ENCODE data around the gene MFAP2. TPM values are rescaled to one million over a fixed set of nuclear protein-coding genes. Genes with fewer than 3 reads are reported as not detected.

The MFAP2 gene
- 100 to 1,000 TPM; 221 to 418 (median 328) TPM for polyA plus RNA-seq (ENCODE audit: insufficient read depth in 1 of 5, insufficient read length in 5 of 5, low replicate concordance in 1 of 5)
- long read RNA-seq, donor 1, transcript MFAP2-202 (9 exons, 1,260 nt), result major isoform, 79 of 250 reads
- long read RNA-seq, donor 1, partial matches to known transcripts, result 128 of 250 reads
- long read RNA-seq, donor 1, other reads (novel, unspliced or antisense), result 40 of 250 reads
- long read RNA-seq, donor 2, transcript MFAP2-202 (9 exons, 1,260 nt), result major isoform, 93 of 210 reads
- long read RNA-seq, donor 2, partial matches to known transcripts, result 59 of 210 reads
- long read RNA-seq, donor 2, other reads (novel, unspliced or antisense), result 56 of 210 reads
- long read RNA-seq, donor 3, transcript MFAP2-202 (9 exons, 1,260 nt), result major isoform, 95 of 284 reads
- long read RNA-seq, donor 3, partial matches to known transcripts, result 123 of 284 reads
- long read RNA-seq, donor 3, other reads (novel, unspliced or antisense), result 61 of 284 reads
- long read RNA-seq, donor 4, transcript MFAP2-202 (9 exons, 1,260 nt), result major isoform, 40 of 156 reads
- long read RNA-seq, donor 4, partial matches to known transcripts, result 84 of 156 reads
- long read RNA-seq, donor 4, other reads (novel, unspliced or antisense), result 28 of 156 reads
- long read RNA-seq, donor 5, transcript MFAP2-202 (9 exons, 1,260 nt), result major isoform, 93 of 267 reads
- long read RNA-seq, donor 5, transcript MFAP2-201 (8 exons, 970 nt), result minor isoform, 6 of 267 reads
- long read RNA-seq, donor 5, partial matches to known transcripts, result 116 of 267 reads
- long read RNA-seq, donor 5, other reads (novel, unspliced or antisense), result 51 of 267 reads
- long read RNA-seq, donor 6, transcript MFAP2-201 (8 exons, 970 nt), result minor isoform, 9 of 365 reads
- long read RNA-seq, donor 6, transcript MFAP2-202 (9 exons, 1,260 nt), result major isoform, 150 of 365 reads
- long read RNA-seq, donor 6, partial matches to known transcripts, result 121 of 365 reads
- long read RNA-seq, donor 6, other reads (novel, unspliced or antisense), result 85 of 365 reads
- long read RNA-seq, donor 7, transcript MFAP2-202 (9 exons, 1,260 nt), result major isoform, 110 of 281 reads
- long read RNA-seq, donor 7, partial matches to known transcripts, result 76 of 281 reads
- long read RNA-seq, donor 7, other reads (novel, unspliced or antisense), result 92 of 281 reads
- long read RNA-seq, donor 8, transcript MFAP2-202 (9 exons, 1,260 nt), result major isoform, 38 of 97 reads
- long read RNA-seq, donor 8, partial matches to known transcripts, result 41 of 97 reads
- long read RNA-seq, donor 8, other reads (novel, unspliced or antisense), result 17 of 97 reads

GRCh38 chr1:16980473-16981268, at the start of gene MFAP2:
TSS of gene MFAP2 (minus strand) at chr1:16980620. CDS start at chr1:16978273, 2,347 bp downstream.
- peak in 1 of 2 donors; percentile 47 for DNase-seq

- DNase-seq, result no peak
Measured at GRCh38 chr1:17030206-17030605, 49.8 kb upstream of the MFAP2 start.

GRCh38 chr1:17028662-17029188, 48.3 kb upstream of the MFAP2 start:
- DNase-seq, result no peak

- no peak for DNase-seq
Measured at GRCh38 chr1:17027900-17028299, 47.5 kb upstream of the MFAP2 start.

- no peak for DNase-seq
Measured at GRCh38 chr1:17027403-17027802, 47.0 kb upstream of the MFAP2 start.

GRCh38 chr1:17024721-17025120, 44.3 kb upstream of the MFAP2 start:
- DNase-seq, result no peak

- no peak for DNase-seq
Measured at GRCh38 chr1:17023573-17023972, 43.2 kb upstream of the MFAP2 start.

- no peak for DNase-seq
Measured at GRCh38 chr1:17023102-17023501, 42.7 kb upstream of the MFAP2 start.

DNA sequence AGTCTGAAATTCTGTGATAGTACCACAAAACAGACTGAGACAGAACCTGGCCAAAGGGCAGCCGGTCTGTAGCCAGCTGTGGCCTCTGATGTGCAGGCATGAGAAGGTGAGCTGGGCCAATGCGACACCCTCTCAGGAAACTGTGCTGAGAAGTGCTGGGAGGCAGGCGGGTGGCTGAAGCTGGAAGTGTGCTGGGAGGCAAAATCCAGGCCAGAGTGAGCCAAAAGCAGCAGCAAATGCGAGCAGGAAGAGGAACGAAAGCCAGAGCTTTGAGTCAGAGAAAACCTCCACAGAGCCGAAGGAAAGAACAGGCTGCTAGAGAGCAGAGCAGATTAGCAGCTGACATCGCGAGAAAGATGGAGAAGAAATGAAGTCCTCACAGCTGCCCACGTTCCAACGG, 41.5 kb upstream of the MFAP2 start:
- DNase-seq, result no peak

DNA sequence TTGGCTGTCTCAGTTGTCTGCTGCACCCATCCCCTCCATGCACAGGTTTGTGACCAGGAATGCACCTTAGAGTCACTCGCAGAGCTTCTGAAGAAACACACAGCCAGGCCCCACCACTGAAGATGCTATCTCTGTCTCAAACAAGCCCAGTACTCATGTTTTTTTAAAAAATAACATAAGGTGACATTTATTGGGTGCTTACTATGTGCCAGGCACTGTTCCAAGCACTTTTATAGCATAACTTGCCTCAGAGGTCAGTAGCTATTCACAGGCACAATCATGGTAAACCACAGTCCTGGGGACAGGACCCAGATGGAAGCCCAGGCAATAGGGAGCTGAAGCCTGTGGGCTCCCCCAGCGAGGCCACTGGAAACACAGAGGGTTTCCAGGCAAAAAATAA, 40.1 kb upstream of the MFAP2 start:
- no peak for DNase-seq

DNA sequence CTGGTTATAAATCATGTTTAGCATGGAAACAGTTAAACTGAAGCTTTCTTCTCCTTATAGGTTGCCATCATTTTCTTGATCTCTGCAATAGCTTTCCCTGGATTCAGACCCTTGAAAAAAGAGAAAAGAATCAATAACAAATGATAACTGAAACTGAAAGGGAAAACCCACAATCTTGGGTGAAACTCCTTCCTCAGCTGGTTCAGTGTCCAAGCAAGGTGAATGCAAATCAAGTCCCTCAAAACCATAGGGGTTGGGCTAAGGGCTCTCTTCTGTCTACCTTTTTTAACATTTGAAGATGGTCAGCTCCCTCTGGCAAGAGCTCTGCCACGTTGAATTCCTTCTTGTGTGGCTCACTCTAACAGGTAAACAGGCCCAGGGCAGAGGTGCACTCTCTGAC, 38.4 kb upstream of the MFAP2 start:
- DNase-seq, result no peak

DNA sequence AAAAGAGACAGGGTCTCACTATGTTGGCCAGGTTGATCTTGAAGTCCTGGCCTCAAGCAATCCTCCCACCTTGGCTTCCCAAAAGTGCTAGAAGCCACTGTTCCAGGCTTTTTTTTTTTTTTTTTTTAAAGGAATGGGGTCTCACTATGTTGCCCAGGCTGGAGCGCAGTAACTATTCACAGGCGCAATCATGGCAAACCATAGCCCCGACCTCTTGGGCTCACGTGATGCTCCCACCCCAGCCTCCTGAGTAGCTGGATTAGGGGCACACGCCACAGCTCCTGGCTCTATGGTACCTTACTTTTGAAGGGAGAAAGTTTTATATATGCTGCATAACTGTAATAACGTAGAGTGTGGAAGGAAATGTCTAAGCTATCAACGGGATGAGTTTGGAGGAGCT, 37.0 kb upstream of the MFAP2 start:
- DNase-seq, result no peak

DNA sequence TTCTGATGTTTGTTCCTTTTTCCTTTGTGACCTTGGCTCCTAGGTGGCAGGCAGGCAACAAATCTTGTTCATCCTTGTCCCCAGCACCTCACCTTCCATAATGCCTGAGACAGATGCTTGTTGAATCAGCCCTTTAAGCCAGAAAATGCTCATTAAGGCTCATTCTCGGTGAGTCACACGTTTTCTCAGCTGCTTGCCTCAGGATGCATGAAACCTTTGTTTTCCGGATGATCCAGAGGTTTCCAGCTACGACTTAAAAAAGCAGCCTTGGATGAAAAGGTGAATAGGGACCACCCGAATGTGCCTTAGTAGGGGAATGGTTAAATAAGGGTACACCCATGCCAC, 35.9 kb upstream of the MFAP2 start:
- DNase-seq, result no peak

DNA sequence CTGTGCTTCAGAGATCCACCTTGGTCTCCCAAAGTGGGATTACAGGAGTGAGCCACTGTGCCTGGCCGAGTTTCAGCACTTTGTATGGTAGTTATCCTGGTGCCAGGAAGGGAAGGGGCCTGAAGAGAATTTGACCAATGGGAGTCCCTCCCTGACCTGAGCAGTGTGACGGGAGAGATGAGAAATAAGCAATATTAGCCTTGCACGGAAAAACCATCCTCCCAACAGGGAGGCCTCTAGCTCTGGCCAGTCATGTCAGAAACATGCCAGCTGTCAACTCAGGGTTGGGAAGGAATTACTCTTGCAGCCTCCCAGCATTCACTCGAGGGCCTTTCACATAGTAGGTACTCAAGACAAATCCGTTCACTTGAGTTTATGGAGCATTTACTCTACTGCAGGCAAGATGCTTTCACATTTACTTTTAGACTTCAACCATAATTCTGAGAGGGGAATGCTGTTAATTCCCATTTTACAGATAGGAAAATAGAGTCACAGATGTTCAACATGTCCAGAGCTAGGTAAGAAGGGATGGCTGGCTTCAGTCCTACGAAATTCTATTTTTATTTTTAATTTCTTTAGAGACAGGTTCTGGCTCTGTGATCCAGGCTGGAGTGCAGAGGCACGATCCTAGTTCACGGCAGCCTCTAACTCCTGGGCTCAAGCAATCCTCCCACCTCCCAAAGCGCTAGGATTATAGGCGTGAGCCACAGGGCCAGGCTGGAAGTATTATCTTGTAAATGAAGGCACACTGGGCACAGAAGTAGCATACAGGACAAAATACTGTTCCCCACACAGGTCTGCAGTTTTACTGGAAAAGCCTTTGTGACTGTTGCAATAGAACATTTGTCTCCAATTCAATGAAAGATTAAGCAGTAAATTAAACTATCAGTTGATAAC, 34.5 kb upstream of the MFAP2 start:
- no peak for DNase-seq

DNA sequence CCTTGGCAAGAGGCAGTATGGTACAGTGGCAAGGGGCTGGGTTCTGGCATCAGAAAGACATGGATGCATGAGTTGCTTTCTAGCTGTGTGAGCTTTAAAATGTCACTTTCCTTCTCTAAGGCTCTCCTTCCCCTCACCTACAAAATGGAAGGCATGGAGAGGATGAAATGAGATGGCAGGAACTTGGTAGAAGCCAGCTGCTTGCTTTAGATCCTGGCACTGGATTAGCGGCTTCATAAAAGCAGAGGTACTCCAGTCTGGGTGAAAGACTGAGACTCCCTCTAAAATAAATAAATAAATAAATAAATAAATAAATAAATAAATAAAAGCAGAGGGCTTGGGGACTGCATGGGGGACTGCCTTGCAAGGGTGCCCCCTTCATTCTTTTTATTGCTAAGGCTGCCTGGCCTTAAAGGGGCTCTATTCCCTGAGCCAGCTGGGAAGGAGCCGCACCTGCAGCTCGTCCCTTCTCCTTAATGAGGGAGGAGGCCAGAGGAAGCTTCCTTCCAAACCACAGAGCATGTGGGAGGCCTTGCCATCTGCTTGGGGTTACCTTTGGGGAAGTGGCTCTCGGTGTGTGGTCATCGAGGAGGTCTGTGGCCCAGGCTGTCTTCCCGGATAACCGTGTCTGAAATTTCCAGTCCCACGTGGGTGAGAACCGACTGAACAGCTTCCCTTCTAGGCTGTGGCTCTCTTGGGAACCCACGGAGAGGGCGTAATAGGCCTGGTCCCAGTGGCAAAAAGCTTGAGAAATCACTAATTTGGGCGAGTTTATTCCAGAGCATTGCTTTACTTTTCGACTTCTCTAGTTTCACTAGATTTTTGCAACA, 33.3 kb upstream of the MFAP2 start:
- no peak for DNase-seq

DNA sequence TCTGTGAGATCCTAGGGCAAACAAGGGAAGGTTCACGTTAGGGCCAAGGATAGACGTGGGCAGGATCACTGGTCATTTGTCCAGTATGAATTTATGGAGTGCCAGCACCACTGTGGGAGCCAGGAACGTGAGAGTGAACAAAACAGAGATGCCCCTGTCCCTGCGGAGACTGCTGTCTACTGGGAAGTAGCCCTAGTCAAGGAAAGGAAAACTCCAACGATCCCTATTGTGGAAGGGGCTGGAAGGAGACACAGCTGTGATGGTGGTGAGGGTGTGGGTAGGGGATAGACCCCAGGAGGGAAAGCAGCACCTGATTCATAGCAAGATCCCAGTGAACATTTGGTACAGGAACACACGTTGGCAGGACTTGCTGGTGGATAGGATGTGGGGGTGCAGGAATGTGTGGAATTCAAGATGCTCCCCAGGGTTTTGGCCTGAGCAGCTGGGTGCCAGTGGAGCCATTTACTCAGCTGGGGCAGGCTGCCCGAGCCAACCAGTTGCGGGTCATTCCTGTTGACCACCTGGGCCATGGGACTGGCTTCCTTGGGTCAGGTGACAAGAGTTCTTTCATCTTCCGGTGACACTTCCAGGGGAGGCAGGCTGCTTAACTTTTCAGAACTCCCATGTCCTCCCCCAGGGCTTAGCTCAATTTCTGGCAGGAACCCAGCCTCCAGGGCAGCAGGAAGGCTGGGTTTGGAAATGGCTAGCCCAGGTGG, 32.5 kb upstream of the MFAP2 start:
- no peak for DNase-seq

- DNase-seq, result peak; percentile 65 to 70
Measured at GRCh38 chr1:17011439-17012307, 31.3 kb upstream of the MFAP2 start, which contains the start of gene ATP13A2. TSS of gene ATP13A2 (minus strand) at chr1:17011928. CDS start at chr1:17011738, 190 bp downstream.

Measured in right lung (tissue), 10 donors.